ENCODE data around the gene MYO5B. TPM values are rescaled to one million over a fixed set of nuclear protein-coding genes. Genes with fewer than 3 reads are reported as not detected.

The MYO5B gene
- total RNA-seq, 4 donors from 2014 or later, result 53.1 to 74.8 (median 55.2) TPM

- H3K4me3 ChIP-seq (ENCODE audit: low read depth, poor library complexity, severe bottlenecking), result no peak overlapping the region
- TF ChIP-seq CTCF (IDR thresholded peaks at IDR 0.05), result no peak
- no peak for TF ChIP-seq POLR2A (IDR thresholded peaks at IDR 0.05)
- WGBS, 2 donors, result 73 to 76% methylated on average over 4 of the region's 4 CpGs
- no peak for DNase-seq (ENCODE audit: low spot score in 2 of 2)
- intact Hi-C loops (cut with DNase I; ENCODE audit: low total_unique reads), result no loop called here
Measured at GRCh38 chr18:49904871-49905555, 289.9 kb downstream of the MYO5B start.

- TF ChIP-seq POLR2A (IDR thresholded peaks at IDR 0.05), result no peak
- TF ChIP-seq CTCF (IDR thresholded peaks at IDR 0.05), result no peak
- intact Hi-C loops (cut with DNase I; ENCODE audit: low total_unique reads), result no loop called here
- WGBS, 2 donors, result 80 to 84% methylated on average over 6 of the region's 6 CpGs
Measured at GRCh38 chr18:49901862-49902340, 293.0 kb downstream of the MYO5B start.

GRCh38 chr18:49899657-49900330 is 295.2 kb downstream of the MYO5B start:
- intact Hi-C loops (cut with DNase I; ENCODE audit: low total_unique reads), result no loop called here
- no peak for DNase-seq (ENCODE audit: low spot score in 2 of 2)
- TF ChIP-seq POLR2A (IDR thresholded peaks at IDR 0.05), result no peak
- no peak for TF ChIP-seq CTCF (IDR thresholded peaks at IDR 0.05)
- no peak overlapping the region for H3K4me3 ChIP-seq (ENCODE audit: low read depth, poor library complexity, severe bottlenecking)
- 49 to 55% methylated on average over 5 of the region's 5 CpGs for WGBS, 2 donors

More at GRCh38 chr18:49901862-49902340, 293.0 kb downstream of the MYO5B start:
- DNase-seq (ENCODE audit: low spot score in 2 of 2), result no peak
- H3K4me3 ChIP-seq (ENCODE audit: low read depth, poor library complexity, severe bottlenecking), result no peak overlapping the region

GRCh38 chr18:49898421-49898820 is 296.5 kb downstream of the MYO5B start:
- 49 to 51% methylated on average over 7 of the region's 7 CpGs for WGBS, 2 donors
- no peak overlapping the region for H3K4me3 ChIP-seq (ENCODE audit: low read depth, poor library complexity, severe bottlenecking)
- intact Hi-C loops (cut with DNase I; ENCODE audit: low total_unique reads), result no loop called here
- no peak for DNase-seq (ENCODE audit: low spot score in 2 of 2)
- TF ChIP-seq POLR2A (IDR thresholded peaks at IDR 0.05) (no peak), CTCF (IDR thresholded peaks at IDR 0.05) (no peak)

GRCh38 chr18:49894517-49895226 is 300.3 kb downstream of the MYO5B start:
- DNase-seq (ENCODE audit: low spot score in 2 of 2), result peak in 1 of 2 donors; percentile 53
- TF ChIP-seq POLR2A (IDR thresholded peaks at IDR 0.05) (no peak), CTCF (IDR thresholded peaks at IDR 0.05) (no peak)
- intact Hi-C loops (cut with DNase I; ENCODE audit: low total_unique reads), result no loop called here
- no peak overlapping the region for H3K4me3 ChIP-seq (ENCODE audit: low read depth, poor library complexity, severe bottlenecking)
- 91 to 93% methylated on average over 11 of the region's 11 CpGs for WGBS, 2 donors

Data from lower leg skin (tissue), 4 donors.